SIG-M5 treated with dmso at 0.1 percent for 504 hours (cell line): ENCODE results near the gene SLC22A12.
"Not testable (repeated sequence)": the region's sequence is repeated elsewhere in the genome, so short reads cannot be mapped to it uniquely, and the experiment has no call there.

Source experiments
- DNase-seq: peaks from one replicate; lab custom pipeline; 2025; ENCODE audit not compliant: unreplicated experiment; lab: John Stamatoyannopoulos, UW

SLC22A12 gene

DNA sequence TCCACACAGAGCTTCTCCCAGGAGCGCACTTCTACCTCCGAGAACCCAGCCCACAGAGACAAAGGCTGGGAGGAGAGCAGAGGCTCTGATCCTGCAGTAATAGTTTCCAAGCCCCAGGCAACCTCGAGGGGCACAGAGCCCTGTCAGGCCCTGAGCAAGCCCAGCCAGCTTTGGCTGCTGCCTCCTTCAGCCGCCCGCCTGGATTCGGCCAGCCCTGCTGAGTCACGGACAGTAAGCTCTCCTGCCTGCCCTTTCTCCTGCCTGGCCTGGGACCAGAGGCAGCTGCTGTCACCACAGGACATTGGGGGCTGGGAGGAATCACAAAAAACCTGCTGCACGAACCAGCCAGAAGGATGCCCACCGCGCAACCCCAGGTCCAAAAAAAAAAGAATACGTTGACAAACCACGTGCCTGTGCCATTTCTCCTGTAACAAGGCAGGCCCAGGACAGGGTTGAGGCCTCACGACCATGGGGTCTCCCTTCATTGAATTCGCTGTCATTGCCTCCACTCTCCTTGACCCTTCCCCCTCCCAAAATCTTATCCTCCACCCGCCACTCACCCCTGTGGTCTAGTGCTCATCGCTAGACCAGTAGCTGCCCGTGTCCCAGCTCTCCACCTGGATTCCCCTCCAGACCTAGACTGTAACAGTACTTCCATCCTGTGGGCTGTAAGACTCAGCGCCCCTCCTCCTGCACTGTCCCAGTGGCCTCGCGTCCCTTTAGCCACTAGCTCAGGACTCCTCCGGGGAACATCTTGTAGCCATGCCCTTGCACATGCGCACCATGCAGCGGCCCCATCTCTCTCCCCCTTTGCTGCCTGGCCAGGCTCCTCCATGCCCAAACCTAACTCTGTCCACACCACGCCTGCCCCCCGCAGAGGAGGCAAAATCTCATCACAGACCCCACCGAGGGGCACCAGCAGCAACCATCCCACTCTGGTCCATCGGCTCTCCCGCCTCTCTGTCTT lies 7.4 kb upstream of the SLC22A12 start:
- DNase-seq: no peak

DNA sequence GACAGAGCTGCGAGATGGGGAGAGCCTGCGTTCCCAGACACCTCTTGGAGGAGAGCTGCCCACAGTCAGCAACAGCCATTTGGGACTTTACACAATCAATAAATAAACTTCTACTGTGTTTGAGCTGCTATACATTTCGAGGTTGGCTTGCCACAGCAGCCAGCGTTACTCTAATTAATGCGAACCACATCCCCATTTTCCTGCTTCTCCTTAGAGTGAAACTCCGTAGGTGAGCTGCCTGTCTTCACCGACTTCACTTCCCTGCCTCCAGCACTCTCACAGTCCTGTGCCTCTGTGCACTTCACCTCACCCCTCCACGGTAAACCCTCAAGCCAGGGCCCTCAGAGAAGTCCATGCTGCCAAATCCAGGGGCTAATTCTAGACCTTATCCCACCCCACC lies 5.9 kb upstream of the SLC22A12 start:
- DNase-seq: no peak

DNA sequence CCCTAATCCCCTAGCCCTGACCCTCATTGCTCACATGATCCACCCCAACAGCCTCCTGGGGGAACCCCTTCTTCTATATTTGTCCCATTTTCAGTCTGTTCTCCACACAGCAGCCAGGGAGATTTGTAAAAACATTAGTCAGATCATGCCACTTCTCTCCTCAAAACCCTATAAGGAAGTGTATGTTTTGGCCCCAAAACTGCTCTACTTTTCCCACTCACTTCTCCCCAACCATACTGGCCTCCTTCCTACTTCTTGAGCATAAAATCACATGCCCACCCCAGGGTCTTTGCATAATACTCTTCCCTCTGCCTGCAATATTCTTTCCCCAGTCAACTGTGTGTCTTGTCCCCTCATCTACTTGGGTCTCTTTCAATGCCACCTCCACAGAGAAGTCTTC lies 4.7 kb upstream of the SLC22A12 start:
- no peak for DNase-seq

DNA sequence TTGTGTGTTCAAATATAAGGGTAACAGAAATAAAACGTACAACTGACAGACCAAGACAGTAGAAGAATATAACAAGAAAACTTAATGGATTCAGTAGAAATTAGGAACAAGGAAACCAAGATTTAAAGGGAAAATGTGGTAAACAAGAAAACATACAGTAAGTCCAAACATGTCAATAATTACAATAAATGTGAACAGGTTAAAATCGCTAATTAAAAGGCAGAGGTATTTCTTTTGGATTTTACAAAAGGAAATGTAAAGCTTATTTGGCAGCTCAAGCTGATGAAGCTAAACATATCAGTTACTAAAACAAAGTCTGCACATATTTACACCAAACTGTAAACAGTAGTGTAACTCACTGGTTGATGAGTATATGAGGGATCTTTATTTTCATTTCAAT lies 2.3 kb upstream of the SLC22A12 start:
- no peak for DNase-seq

DNA sequence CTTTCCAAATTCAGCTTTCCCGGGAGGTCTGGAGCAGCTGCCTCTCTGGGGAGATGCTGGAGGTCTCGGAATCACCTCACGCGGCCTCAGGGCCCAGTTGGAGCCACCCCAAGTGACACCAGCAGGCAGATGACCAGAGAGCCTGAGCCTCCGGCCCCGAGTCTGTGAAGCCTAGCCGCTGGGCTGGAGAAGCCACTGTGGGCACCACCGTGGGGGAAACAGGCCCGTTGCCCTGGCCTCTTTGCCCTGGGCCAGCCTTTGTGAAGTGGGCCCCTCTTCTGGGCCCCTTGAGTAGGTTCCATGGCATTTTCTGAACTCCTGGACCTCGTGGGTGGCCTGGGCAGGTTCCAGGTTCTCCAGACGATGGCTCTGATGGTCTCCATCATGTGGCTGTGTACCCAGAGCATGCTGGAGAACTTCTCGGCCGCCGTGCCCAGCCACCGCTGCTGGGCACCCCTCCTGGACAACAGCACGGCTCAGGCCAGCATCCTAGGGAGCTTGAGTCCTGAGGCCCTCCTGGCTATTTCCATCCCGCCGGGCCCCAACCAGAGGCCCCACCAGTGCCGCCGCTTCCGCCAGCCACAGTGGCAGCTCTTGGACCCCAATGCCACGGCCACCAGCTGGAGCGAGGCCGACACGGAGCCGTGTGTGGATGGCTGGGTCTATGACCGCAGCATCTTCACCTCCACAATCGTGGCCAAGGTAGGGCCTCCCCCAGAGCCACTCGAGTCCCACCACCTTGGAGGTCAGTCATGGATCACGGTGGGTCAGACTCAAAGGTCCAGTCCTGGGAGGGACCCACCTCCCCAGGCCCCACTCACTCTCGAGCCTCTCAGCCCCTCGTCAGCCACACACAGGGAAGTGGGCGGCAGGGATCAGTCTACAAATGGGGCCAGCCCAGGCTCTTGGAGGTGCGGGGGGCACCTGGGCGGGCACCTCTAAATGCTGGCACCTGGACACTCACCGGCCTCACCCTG lies 525 bp downstream of the SLC22A12 start:
- no peak for DNase-seq

DNA sequence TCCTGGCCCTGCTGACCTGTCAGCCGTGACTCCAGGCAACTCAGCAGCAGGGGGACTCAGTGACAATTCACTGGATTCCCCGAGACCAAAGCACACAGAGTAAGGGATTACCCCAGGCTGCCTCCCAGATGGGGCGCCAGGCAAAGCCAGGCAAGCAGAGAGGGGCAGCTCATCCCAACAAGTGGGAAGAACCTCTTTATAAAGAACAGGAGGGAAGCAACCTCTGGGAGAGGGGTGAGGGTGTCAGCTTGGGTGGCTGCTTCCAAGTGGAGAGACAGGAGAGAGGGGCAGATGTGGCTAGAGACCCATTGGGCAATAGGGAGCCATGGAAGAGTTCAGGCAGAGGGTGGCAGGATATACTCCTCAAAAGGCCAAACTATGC lies 1.2 kb downstream of the SLC22A12 start:
- no peak for DNase-seq

DNA sequence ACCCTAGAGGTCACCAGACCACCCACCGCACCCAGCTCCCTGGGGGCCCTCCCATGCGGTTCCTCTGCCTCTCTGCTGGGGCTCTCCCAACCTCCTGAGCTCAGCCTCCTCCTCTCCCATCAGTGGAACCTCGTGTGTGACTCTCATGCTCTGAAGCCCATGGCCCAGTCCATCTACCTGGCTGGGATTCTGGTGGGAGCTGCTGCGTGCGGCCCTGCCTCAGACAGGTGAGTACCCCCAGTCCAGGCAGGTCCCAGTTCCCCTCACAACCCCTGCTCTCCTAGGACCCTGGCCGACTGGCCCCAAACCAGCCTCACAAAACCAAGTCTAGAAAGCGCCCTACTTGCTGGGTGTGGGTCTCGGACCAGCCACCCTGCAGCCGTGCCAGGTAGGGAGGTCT lies 1.6 kb downstream of the SLC22A12 start:
- no peak for DNase-seq

DNA sequence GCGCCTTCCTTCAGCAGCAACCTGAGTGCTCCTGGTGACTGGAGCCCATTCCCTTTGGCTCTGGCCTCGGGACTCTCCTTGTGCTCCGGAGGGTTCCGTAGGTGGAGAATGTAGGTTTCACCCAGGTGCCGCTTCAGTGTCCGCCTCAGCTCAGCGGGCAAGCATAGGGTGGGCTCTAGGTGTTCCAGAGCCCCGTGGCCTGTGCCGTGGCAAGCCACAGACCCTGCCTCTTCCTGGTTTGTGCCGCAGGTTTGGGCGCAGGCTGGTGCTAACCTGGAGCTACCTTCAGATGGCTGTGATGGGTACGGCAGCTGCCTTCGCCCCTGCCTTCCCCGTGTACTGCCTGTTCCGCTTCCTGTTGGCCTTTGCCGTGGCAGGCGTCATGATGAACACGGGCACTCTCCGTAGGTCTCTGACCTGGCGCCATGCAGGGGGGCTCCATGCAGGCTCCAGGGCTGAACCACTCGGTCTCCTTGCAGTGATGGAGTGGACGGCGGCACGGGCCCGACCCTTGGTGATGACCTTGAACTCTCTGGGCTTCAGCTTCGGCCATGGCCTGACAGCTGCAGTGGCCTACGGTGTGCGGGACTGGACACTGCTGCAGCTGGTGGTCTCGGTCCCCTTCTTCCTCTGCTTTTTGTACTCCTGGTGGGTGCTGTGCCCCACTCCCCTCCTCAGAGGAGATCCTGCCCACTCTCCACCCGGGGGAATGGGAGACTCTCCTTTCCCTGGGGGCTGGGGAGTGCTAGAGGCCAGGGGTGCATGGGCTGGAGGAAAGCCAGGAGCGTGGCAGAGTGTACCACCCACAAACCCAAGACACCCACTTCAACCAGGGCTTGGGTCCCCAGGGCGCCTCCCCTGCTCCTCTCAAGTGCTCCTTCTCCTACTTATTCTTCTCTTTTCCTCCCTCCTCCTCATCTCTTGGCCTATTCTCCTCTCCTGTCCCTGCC lies 2.4 kb downstream of the SLC22A12 start:
- DNase-seq: no peak

DNA sequence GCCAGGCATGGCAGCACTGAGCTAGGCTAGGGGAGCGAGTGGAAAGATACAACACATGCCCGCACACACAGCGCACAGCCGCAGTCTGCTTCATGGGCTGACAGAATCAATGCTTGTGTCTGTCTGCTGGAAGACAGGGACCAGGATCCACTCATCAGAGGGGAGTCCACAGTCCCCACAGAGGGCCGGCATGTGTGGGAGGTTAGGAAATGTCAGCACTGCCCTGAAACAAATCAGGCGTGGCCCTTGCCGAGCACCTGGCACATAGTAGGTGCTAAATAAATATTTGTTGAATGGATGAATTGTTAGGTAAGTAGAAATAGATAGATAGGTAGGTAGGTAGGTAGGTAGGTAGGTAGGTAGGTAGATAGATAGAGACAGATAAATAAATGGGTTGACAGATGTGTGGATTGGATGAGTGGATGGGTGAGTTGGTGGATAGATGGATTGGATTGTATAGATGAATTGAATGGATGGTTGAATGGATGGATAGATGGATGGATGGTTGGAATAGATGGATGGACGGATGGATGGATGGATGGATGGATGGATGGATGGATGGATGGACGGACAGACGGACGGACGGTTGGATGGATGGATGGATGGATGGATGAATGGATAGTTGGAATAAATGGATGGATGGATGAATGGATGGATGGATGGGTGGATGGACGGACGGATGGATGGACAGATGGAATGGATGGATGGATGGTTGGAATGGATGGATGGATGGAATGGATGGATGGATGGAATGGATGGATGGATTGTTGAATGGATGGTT lies 3.3 kb downstream of the SLC22A12 start:
- no peak for DNase-seq

DNA sequence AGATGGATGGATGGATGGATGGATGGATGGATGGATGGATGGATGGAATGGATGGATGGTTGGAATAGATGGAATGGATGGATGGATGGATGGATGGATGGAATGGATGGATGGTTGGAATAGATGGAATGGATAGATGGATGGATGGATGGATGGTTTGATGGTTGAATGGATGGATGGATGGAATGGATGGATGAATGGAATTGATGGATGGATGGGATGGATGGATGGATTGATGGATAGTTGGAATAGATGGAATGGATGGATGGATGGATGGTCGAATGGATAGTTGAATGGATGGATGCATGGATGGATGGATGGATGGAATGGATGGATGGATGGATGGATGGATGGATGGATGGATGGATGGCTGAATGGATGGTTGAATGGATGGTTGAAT lies 4.9 kb downstream of the SLC22A12 start:
- not testable (repeated sequence) for DNase-seq

DNA sequence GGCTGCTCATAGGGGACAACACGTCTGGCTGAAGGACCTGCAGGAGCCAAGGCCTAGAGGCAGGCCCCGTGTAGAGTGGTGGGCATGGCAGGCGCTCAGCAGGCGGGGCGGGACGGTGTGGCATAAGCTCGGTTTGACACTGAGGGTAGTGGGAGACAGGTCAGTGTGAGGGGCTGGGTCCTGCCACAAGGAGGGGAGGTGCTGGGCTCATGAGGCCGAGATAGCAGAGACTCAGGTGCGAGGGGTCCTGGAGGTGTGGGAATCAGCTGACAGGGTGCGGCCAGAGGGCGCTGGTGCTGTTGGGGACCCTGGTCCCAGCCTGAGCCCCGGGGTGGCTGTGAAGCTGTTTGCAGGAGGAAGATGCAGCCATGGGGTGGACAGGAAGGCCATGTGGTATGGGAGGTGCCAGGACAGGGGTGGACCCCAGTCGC lies 6.7 kb downstream of the SLC22A12 start:
- no peak for DNase-seq

DNA sequence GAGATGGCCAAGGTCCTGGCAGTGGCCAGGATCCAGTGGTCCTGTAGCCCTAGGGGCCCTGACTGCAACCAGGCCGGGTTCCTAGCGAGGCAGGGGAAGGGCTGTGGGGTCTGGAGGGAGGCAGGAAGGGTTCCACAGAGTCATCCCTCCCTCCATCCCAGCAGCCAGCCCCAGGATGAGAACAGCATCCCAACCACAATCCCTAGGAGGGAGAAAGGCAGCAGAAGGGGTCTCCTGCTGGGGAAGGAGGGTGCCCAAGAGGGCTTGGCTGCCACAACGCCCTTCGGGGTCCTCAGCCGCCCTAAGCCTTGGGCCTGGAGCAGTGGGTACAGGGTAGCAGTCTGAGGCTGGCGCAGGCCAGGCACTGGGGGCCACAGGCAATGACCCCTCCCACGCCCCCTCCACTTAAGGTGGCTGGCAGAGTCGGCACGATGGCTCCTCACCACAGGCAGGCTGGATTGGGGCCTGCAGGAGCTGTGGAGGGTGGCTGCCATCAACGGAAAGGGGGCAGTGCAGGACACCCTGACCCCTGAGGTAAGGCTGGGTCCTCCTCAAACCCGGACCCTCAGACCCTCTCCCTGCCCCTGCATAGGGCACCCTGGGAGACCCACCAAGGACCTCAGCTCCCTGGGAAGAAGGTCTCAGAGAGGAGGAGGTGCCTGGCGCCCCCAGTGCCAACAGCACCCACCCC lies 7.2 kb downstream of the SLC22A12 start:
- DNase-seq: no peak

DNA sequence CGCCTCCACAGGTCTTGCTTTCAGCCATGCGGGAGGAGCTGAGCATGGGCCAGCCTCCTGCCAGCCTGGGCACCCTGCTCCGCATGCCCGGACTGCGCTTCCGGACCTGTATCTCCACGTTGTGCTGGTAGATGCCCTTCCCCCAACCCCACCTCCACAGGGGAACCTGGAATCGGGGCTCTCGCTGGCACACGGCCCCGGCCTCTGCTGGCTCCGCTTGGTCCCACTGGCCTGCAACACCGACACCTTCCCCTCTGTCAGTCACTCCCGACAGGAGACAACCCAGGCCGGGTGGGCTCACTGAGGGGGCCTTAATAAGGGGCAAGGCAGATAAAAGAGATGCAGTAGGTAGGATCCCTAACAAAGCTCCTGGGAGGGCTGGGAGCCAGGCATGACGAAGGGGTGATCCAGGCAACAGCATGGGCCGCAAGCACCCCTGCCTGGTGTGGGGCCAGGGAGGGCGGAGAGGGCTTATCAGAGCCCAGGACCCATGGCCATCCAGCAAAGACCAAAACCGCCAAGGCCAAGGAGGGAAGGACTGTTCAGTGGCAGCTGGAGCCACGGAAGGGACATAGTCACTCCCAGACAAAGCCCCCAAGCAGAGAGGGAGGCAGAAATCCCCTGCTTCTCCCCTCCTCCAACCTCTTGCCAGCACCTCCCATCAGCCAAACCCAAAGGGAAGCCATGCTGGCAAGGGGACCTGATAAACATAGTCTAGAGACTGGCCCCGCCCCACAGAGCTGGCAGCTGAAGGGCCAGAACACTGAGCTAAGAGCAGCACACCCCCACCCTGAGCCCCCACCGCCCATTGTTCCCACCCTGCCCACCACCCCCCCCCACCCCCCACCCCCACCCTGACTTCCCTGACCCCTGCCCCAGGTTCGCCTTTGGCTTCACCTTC lies 8.0 kb downstream of the SLC22A12 start:
- no peak for DNase-seq

DNA sequence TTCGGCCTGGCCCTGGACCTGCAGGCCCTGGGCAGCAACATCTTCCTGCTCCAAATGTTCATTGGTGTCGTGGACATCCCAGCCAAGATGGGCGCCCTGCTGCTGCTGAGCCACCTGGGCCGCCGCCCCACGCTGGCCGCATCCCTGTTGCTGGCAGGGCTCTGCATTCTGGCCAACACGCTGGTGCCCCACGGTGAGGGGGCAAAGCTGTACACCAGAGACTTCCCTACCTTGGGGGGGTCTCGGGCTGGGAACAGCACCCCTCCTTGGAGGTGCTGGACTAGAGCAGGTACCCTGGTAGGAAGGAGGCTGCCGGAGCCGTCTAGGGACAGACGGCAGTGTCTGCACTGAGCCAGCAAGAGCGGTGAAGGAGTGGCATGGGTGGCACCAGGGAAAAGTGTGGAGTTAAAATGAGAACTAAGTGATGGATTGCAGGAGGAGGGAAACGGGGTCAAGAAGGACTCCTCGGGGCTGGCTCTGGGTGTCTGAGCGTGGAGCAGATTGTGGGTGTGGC lies 8.7 kb downstream of the SLC22A12 start:
- no peak for DNase-seq

DNA sequence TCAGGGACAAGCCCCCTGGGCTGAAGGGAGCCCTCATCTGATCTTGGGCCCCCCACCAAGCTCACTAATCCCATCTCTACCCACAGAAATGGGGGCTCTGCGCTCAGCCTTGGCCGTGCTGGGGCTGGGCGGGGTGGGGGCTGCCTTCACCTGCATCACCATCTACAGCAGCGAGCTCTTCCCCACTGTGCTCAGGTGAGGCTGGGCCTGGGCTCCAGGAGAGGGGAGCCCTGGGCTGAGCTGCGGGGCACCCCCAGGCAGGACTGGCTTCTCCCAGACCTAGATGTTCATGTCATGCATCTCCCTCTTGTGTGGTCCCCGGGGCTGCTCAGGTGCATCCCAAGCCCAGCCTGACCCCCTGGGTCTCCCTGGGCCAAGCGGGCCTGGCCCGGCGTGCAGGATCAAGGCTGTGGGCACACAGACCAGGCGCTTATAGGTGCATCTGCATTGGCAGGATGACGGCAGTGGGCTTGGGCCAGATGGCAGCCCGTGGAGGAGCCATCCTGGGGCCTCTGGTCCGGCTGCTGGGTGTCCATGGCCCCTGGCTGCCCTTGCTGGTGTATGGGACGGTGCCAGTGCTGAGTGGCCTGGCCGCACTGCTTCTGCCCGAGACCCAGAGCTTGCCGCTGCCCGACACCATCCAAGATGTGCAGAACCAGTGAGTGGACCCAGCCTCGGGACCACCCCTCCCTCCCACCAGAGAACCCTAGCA lies 9.4 kb downstream of the SLC22A12 start:
- DNase-seq: no peak

DNA sequence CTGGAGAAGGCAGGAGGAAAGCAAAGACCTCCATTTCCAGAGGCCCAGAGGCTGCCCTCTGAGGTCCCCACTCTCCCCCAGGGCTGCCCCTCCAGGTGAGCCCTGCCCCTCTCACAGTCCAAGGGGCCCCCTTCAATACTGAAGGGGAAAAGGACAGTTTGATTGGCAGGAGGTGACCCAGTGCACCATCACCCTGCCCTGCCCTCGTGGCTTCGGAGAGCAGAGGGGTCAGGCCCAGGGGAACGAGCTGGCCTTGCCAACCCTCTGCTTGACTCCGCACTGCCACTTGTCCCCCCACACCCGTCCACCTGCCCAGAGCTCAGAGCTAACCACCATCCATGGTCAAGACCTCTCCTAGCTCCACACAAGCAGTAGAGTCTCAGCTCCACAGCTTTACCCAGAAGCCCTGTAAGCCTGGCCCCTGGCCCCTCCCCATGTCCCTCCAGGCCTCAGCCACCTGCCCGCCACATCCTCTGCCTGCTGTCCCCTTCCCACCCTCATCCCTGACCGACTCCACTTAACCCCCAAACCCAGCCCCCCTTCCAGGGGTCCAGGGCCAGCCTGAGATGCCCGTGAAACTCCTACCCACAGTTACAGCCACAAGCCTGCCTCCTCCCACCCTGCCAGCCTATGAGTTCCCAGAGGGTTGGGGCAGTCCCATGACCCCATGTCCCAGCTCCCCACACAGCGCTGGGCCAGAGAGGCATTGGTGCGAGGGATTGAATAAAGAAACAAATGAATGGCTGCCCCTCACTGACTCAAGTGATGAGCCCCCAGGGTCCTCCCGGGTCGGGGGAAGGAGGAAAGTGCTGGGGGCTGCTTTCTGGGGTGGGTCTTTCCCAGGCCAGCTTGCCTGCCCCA lies 10.8 kb downstream of the SLC22A12 start:
- no peak for DNase-seq
